GM18868 (cell line): Measurements from ENCODE around the gene MYT1.
A peak's percentile ranks its signal among the peaks of the same experiment; 100 is the strongest.
"Not testable (repeated sequence)": the region's sequence is repeated elsewhere in the genome, so short reads cannot be mapped to it uniquely, and the experiment has no call there.

Experiments used
- ATAC-seq: cut with Tn5 transposase; IDR thresholded peaks from one replicate; pipeline ENCODE4 v1.9.1; 2021; ENCODE audit warnings: mild to moderate bottlenecking, moderate library complexity; ENCODE audit not compliant: unreplicated experiment

Gene MYT1

DNA sequence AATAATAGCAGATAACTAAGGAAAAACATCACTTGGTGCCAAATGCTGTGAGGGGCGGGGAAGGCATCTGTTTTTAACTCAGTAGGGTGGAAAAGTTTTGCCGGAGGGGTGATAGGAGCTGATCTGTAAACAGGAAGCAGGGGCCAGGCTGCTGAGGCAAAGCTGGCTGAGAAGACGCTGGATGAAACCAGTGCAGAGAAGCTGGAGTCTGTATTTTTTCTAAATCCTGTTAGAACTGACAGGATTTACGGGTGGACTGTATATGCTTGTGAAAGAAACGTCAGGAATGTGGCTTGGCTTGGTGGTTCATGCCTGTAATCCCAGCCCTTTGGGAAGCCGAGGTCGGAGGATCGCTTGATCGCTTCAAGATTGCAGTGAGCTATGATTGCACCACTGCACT, 96.9 kb downstream of the MYT1 start:
- no peak for ATAC-seq

DNA sequence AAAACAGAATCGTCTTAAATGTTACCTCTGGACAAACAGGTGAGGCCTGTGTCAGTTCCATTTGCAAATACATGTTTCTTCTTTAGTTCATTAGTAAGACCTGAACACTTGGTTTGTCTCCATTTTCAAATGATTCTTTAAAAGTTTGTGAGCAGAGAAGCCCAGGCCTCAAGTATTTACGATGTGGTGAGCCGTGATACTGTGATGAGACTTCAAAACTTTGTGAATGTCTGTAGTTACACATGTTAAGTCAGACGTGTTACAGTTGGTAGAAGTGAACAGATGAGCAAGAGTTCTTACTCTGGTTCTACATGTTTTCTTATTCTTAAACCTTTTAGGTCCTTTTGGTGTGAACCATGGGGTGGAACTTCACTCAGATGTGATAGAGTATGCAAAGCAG, 99.8 kb downstream of the MYT1 start:
- no peak for ATAC-seq

DNA sequence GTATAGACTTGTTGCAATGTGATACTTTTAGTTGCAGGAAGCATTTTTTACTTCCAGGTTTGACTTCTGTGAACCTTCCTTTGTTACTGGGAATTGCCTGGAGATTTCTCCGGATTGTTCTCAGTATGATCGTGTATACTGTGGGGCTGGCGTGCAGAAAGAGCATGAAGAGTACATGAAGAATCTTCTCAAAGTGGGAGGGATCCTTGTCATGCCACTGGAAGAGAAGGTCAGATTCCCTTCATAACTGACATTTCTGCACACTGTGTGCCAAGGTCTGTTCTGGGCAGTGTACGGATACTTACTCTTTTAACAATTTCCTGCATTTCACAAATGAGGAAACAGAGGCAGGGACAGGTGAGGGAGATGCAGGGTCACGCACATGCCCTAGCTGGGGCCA, 100.9 kb downstream of the MYT1 start:
- ATAC-seq: no peak

DNA sequence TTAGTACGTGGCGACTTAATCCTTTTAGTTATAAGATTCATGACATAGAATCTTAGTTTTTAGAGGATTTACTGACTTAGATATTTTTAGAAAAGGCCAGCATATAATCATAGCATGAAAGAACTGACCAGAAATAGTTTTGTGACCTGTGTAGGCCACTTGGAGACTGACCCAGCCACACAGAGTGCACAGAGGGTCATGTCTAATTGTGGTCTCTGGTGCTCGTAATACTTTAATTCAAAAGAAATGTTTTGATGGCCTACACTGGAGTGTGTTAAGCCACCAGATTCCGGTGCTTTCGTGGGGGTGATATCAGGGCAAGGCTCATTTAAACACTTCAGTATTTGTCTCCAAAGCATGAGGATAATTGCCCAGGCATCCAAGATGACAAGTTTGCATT, 102.7 kb downstream of the MYT1 start:
- no peak for ATAC-seq

DNA sequence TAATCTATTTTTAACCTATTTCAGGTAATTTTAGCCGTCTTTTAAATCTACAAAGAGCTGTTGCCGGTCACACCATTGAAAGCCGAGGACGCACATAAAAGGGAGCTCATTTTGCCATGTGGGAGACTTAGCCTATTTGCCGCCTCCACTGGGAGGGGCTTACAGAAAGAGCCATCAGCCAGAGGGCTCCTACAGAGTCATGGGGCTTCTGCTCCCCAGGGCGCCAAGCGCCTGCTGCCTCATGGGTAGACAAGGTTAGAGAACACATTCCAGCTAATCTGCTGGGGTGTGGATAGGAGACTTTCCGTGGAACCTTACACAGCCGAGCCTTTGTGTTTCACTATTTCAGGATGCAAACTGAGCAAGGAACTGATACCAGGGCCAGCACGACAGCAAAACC, 103.9 kb downstream of the MYT1 start:
- ATAC-seq: no peak

DNA sequence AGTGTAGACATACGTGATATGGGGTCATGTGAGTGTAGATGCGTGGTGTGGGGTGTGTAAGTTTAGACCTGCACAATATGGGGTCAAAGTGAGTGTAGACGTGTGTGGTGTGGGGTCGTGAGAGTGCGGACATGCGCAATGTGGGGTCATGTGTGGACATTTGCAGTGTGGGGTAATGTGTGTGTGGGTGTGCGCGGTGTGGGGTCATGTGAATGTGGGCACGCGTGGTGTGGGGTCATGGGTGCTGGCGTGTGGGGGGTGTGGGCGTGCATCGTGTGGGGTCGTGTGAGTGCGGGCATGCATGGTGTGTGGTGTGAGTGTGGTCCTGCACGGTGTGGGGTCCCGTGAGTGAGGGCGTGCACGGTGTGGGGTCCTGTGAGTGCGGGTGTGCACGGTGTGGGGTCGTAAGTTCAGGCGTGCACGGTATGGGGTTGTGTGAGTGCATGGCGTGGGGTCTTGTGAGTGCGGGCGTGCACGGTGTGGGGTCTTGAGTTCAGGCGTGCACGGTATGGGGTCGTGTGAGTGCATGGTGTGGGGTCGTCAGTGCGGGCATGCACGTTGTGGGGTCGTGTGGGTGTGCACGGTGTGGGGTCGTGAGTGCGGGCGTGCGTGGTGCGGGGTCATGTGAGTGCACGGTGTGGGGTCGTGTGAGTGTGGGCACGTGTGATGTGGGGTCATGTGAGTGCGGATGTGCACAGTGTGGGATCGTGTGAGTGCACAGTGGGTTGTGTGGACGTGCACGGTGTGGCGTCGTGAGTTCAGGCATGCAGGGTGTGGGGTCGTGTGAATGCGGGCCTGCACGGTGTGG, 105.6 kb downstream of the MYT1 start:
- ATAC-seq: no peak

DNA sequence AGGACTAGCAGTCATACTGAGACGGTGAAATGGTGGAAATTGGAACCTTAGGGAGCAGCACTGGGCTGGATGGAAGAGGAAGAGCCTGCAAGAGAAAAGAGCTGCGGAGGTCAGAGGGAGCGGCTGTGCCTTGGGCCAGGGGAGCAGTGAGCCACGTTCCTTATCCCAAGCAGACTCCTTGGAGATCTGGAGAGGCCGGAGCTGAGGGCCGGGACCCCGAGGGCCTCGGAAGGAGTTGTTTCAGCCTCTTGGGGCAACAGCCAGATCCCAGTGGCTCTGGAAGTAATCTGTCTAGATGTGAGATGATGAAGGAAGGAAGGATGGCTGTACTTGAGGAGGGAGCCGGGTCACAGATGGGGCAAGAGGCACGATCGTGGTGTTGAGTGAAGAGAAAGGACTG, 107.4 kb downstream of the MYT1 start:
- ATAC-seq: no peak

DNA sequence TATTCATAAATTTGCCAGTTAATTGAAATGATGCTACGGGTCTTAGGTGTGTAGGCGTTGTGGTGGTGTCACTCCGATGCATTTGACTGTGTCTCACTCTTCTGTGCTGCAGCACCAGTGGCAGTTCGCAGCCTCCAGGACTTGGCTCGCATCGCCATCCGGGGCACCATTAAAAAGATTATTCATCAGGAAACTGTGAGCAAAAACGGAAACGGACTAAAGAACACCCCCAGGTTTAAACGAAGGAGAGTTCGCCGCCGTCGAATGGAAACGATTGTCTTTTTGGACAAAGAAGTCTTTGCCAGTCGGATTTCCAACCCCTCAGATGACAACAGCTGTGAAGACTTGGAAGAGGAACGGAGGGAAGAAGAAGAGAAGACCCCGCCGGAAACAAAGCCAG, 108.9 kb downstream of the MYT1 start:
- no peak for ATAC-seq

DNA sequence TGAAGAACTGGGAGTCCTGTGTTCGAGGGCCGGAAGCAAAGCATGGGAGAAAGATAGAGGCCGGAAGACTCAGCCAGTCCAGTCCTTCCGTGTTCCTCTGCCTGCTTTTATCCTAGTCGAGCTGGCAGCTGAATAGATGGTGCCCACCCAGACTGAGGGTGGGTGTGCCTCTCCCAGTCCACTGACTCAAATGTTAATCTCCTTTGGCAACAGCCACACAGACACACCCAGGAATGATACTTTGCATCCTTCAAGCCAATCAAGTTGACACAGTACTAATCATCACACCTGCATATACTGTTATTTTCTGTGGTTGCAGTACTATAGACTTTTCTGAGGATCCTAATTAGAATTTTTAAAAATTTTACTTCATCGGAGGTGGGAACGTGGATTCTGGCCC, 112.6 kb downstream of the MYT1 start:
- ATAC-seq: no peak

DNA sequence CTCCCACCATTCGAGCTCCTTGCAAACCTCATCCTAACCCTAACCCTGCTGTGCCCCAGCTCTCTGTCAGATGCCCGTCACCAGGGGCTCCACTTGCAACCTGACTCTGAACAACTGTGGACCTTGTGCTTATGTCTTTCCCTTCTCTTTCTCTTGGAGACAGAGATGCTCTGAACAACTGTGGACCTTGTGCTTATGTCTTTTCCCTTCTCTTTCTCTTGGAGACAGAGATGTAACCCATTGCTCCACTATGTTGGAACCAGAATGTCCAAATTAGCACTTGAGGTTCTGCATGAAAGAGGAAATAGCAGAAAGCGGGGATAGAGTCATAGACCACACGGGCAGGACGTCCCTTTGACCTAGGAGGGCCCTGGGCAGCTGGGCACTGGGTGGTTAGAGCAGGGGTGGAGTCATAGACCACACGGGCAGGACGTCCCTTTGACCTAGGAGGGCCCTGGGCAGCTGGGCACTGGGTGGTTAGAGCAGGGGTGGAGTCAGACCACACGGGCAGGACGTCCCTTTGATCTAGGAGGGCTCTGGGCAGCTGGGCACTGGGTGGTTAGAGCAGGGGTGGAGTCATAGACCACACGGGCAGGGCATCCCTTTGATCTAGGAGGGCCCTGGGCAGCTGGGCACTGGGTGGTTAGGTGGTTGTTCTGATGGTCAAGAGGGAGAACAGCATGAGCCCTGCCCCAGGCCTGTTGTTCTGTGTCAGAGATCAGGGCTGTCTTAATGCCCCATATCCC, 113.5 kb downstream of the MYT1 start:
- ATAC-seq: no peak

DNA sequence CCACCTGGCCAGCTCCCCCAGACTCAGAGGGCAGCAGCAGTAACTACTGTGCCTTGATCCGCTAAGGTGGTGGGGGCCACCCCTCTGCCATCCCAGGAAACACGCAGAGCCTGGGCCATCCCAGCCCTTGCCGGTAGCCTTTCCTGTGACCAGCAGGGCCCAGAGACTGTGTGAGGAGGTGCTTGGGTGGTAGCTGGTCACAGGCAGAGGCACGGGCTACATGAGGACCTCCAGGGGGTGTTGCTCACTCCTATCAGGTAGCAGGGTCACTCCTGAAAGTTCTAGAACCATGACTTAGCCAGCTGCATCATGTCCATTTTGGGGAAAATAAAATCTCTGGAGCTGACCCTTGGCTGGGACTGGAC, 114.0 kb downstream of the MYT1 start:
- no peak for ATAC-seq

DNA sequence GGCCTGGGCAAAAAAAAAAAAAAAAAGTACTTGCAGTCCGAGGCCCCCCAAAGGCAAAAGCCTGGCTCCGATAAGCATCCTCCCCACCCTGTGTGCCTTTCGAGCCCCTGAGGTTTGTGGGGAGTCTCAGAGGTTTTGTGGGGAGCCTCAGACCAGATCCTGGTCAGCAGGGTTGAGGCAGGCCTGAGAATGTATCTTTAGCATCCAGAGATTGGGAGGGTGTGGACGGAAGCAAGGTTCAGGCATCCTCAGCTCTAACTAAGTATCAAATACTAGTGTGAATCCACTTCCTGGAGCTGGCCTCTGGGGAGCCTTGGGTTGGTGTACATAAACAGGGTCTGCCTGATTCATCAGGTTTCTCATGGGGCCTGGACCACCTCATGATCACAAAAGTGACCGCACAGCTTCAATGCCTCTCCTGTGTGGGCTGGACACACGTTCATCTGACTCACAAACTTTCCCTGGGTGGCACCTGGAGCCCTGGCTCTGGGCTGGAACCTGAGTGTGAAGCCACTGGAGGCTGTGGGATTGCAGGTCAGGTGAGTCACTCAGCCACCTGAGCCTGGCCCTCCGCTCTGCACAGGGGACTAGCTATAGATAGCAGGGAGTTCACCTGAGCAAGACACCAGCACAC, 115.7 kb downstream of the MYT1 start:
- ATAC-seq: no peak

DNA sequence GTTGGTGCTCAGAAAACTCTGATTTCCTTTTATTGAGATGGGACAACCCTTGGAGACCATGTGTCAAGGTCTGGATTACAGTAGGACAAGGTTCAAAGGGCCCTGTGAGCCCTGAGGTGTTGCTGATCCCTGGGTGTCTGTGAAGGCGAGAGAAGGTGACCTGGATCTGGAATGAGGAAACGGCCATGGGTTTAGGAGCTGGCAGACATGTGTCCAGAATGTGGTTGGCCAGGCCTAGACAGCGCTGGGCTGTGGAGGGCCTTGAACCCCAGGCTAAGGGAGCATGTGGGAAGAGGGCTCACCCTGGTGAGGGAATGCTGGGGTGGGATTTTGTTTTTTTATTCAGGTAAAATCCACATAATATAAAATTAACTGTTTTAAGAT, 116.2 kb downstream of the MYT1 start:
- ATAC-seq: no peak

DNA sequence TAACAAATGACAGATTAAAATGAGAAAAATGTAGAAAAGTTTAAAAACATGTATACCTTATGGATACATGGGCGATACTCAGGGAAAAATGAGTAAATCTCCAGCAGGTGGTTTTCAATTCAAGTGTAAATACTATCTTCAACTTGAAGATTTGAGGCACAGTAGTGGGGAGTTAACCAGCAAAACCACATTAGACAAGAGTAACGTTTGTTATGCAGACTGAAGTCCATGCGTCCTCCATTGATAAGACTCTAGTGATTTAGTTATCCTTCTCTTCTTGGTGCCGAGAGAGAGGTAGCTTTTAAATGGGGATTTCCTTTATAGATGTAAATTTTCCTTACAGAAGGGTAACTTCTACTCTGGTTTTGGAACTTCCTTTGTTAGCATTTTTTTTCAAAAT, 119.4 kb downstream of the MYT1 start:
- ATAC-seq: no peak

DNA sequence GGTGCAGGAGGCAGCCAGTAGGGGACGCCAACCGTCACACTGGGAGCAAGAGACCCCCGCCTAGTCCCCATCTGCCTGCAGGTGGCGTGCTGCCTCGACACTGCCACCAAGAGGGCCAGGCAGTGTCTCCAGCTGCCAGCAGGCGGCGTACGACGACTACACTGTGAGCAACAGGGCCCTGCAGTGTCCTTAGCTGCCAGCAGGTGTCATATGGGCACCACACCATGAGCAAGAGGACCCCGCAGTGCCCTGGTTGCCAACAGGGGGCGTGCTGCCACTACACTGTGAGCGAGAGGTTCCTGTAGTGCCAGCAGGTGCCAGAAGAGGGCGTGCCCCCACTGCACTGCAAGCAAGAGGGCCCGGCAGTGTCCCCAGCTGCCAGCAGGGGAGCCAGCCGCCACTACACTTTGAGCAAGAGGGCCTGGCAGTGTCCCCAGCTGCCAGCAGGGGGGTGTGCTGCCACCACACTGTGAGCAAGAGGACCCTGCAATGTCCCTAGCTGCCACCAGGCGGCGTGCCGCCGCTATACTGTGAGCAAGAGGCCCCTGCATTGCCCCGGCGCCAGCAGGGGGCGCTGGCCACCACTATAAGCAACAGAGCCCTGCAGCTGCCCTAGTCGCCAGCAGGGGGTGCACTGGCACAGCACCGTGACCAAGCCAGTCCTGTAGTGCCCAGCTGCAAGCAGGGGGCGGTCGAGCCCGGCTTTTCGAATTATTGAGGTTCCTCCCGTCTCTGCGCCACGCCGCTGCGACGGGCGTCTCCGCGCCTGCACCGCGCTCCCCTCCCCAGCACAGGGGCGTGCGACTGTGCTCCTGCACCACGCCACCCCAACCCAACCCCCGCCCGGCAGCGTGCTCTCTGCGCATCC, 121.6 kb downstream of the MYT1 start:
- peak; percentile 90 for ATAC-seq

DNA sequence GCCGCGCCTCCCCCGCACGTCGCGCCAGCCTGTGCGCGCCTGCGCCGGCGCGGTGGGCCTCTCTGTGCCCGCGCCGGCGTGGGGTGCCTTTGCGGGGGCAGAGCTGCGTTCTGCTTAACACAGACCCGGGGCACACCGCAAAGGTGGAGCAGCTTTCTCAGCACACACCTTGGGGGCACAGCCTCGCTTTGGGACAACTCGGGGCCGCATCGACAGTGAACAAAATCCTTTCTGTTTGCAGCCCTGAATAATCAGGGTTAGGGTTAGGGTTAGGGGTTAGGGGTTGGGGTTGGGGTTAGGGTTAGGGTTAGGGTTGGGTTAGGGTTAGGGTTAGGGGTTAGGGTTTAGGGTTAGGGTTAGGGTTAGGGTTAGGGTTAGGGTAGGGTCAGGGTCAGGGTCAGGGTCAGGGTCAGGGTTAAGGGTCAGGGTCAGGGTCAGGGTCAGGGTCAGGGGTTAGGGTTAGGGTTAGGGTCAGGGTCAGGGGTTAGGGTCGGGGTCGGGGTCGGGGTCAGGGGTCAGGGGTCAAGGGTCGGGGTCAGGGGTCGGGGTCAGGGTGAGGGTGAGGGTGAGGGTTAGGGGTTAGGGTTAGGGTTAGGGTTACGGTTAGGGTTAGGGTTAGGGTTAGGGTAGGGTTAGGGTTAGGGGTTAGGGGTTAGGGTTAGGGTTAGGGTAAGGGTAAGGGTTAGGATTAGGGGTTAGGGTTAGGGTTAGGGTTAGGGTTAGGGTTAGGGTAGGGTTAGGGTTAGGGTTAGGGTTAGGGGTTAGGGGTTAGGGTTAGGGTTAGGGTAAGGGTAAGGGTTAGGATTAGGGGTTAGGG, 122.4 kb downstream of the MYT1 start:
- ATAC-seq: not testable (repeated sequence)

DNA sequence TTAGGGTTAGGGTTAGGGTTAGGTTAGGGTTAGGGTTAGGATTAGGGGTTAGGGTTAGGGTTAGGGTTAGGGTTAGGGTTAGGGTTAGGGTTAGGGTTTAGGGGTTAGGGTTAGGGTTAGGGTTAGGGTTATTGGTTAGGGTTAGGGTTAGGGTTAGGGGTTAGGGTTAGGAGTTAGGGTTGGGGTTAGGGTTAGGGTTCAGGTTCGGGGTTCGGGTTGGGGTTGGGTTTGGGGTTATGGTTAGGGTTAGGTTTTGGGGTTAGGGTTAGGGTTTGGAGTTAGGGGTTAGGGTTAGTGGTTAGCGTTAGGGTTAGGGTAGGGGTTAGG, 123.0 kb downstream of the MYT1 start:
- ATAC-seq: not testable (repeated sequence)
